ENCODE measurements around the gene HSFX2.

DNA sequence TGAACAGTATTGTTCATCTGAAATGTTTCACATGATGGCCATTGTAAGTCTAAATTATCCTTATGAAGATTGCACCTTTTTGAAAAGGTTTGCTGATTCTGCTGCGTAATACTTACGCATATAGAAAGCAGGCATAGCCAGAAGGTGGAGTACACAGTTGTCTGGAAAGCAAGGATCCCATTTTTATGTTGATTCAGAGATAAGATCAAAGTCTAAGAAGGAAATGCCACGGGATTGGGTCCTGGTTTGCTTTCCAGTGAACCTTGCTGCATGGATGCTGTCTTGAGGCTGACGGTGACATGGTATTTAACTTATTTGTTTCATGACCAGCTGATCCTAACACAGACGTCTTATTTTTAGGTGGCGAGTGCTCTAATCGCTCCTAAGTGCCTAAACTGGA lies 23.3 kb downstream of the HSFX2 start:
- TF ChIP-seq, protein P1, sequence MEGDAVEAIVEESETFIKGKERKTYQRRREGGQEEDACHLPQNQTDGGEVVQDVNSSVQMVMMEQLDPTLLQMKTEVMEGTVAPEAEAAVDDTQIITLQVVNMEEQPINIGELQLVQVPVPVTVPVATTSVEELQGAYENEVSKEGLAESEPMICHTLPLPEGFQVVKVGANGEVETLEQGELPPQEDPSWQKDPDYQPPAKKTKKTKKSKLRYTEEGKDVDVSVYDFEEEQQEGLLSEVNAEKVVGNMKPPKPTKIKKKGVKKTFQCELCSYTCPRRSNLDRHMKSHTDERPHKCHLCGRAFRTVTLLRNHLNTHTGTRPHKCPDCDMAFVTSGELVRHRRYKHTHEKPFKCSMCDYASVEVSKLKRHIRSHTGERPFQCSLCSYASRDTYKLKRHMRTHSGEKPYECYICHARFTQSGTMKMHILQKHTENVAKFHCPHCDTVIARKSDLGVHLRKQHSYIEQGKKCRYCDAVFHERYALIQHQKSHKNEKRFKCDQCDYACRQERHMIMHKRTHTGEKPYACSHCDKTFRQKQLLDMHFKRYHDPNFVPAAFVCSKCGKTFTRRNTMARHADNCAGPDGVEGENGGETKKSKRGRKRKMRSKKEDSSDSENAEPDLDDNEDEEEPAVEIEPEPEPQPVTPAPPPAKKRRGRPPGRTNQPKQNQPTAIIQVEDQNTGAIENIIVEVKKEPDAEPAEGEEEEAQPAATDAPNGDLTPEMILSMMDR (IDR thresholded peaks at IDR 0.05): no peak
- no peak for TF ChIP-seq POLR2A (IDR thresholded peaks at IDR 0.05)

All from lower leg skin (tissue), 3 donors.